ENCODE results near the gene SCN3B.

SCN3B gene

DNA sequence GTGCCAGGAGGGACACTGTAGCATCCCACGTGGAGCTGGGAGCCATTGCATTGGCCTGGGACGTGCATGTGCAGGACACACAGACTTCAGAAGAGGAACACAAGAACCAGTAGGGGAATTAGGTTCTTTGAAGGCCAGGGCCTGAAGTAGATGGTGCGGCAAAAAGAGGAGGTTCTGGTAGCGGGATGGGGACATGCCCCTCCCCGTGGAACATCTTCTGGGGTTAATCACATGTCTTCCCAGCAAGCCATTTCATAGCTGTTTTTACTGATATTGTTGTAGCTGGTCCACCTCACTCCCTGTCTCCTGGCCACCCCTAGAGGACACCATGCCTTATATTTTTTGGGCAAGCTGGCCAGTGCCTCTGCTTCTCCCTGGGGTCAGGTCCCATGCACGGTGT lies 74.3 kb downstream of the SCN3B start:
- DNase-seq (ENCODE audit: insufficient read length, low spot score), result no peak
- no peak for FAIRE-seq

DNA sequence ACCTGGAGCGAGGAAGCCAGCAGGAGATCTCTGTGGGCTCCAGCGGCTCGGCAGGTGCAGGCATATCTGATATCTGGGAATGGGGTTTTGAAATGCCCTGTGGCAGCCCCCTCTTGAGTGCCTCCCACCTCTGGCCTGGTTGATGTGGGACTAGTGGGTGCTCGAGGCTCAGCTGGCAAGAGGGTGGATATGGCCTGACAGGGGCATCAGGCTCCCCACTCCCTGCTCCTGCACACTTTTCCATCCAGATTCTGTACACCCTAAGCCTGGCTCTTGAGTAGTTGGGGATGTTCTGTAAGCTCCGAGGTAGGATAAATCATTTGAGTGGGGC lies 75.0 kb downstream of the SCN3B start:
- DNase-seq (ENCODE audit: insufficient read length, low spot score) (no peak), FAIRE-seq (no peak)

Data from GM19239 (cell line).